ENCODE results near the gene FASTKD3.

FASTKD3 gene

GRCh38 chr5:7845557-7845956 is 23.3 kb downstream of the FASTKD3 start:
- in situ Hi-C loops (cut with MboI; ENCODE audit: low pct_unique_long_range_greater_than_20kb, low sequenced_read_pairs, unreplicated experiment) = no loop called here
- TF ChIP-seq, protein P1, sequence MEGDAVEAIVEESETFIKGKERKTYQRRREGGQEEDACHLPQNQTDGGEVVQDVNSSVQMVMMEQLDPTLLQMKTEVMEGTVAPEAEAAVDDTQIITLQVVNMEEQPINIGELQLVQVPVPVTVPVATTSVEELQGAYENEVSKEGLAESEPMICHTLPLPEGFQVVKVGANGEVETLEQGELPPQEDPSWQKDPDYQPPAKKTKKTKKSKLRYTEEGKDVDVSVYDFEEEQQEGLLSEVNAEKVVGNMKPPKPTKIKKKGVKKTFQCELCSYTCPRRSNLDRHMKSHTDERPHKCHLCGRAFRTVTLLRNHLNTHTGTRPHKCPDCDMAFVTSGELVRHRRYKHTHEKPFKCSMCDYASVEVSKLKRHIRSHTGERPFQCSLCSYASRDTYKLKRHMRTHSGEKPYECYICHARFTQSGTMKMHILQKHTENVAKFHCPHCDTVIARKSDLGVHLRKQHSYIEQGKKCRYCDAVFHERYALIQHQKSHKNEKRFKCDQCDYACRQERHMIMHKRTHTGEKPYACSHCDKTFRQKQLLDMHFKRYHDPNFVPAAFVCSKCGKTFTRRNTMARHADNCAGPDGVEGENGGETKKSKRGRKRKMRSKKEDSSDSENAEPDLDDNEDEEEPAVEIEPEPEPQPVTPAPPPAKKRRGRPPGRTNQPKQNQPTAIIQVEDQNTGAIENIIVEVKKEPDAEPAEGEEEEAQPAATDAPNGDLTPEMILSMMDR (IDR thresholded peaks at IDR 0.05; ENCODE audit: extremely low read depth, insufficient read depth, missing control alignments) = no peak
- DNase-seq (ENCODE audit: low spot score) = no peak

DNA sequence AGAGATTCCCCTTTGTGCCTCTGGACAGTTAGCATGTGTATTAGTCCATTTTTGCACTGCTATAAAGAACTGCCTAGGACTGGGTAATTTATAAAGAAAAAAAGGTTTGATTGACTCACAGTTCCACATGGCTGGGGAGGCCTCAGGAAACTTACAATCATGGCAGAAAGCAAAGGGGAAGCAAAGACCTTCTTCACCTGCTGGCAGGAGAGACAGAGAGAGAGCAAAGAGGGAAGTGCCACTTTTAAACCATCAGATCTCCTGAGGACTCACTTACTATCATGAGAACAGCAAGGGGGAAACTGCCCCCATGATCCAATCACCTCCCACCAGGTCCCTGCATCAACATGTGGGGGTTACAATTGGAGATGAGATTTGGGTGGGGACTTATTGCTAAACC is 23.9 kb downstream of the FASTKD3 start:
- in situ Hi-C loops (cut with MboI; ENCODE audit: low pct_unique_long_range_greater_than_20kb, low sequenced_read_pairs, unreplicated experiment) = no loop called here
- TF ChIP-seq, protein P1 (IDR thresholded peaks at IDR 0.05; ENCODE audit: extremely low read depth, insufficient read depth, missing control alignments) = no peak
- no peak for DNase-seq (ENCODE audit: low spot score)

DNA sequence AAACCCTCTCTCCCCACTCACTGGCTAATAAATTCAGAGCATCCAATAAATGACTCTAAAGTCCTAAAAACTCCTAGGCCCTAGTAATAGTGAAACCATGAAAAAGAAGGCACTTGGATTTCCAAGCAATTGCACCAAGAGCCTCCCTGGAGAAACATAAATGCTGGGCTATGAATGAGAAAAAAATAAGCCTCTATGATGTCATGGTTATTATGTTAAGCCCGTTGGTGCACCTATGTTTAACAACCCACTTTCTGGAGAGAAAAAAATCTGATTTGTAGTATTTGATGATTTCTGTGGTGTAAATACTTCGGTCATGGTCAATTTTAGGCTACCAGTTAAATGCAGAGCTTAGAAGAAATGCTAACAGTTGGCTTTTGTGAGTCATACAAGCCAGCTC is 26.3 kb downstream of the FASTKD3 start:
- TF ChIP-seq, protein P1 (IDR thresholded peaks at IDR 0.05; ENCODE audit: extremely low read depth, insufficient read depth, missing control alignments) = no peak
- in situ Hi-C loops (cut with MboI; ENCODE audit: low pct_unique_long_range_greater_than_20kb, low sequenced_read_pairs, unreplicated experiment) = no loop called here
- DNase-seq (ENCODE audit: low spot score) = no peak

GRCh38 chr5:7837403-7837802 is 31.4 kb downstream of the FASTKD3 start:
- DNase-seq (ENCODE audit: low spot score) = no peak
- in situ Hi-C loops (cut with MboI; ENCODE audit: low pct_unique_long_range_greater_than_20kb, low sequenced_read_pairs, unreplicated experiment) = no loop called here

DNA sequence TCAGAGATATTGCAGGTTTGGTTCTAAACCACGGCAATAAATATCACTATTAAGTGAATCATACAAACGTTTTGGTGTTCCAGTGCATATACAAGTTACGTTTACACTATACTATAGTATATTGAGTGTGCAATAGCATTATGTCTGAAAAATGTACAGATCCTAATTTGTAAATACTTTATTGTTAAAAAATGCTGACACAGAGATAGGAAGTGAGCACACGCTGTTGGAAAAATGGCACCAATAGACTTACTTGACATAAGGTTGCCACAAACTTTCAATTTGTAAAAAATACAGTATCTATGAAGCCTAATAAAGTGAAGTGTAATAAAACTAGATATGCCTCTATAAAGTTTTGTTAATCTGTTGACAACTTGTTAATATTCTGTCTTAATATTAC is 33.8 kb downstream of the FASTKD3 start:
- TF ChIP-seq, protein P1 (IDR thresholded peaks at IDR 0.05; ENCODE audit: extremely low read depth, insufficient read depth, missing control alignments) = no peak
- in situ Hi-C loops (cut with MboI; ENCODE audit: low pct_unique_long_range_greater_than_20kb, low sequenced_read_pairs, unreplicated experiment) = no loop called here
- DNase-seq (ENCODE audit: low spot score) = no peak

More at GRCh38 chr5:7837403-7837802, 31.4 kb downstream of the FASTKD3 start:
- TF ChIP-seq, protein P1 (IDR thresholded peaks at IDR 0.05; ENCODE audit: extremely low read depth, insufficient read depth, missing control alignments) = no peak

DNA sequence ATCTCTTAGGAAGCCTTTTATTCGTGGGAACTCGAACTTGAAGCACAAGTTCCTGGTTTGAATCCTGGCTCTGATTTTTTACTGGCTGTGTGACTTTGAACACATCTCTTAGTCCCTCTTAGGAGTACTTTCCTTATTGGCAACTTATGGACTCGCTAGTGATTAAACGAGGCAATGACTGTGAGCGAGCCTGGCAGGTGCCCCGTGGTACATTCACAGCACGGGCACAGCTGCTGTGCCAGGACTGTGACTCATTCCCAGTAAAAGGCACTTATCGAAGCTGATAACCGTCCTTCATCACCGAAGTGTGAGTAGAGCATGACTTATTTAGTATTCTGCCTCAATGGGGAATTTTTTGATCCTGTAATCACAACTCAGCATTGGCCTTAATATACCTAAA is 40.6 kb downstream of the FASTKD3 start:
- no peak for DNase-seq (ENCODE audit: low spot score)
- in situ Hi-C loops (cut with MboI; ENCODE audit: low pct_unique_long_range_greater_than_20kb, low sequenced_read_pairs, unreplicated experiment) = no loop called here
- TF ChIP-seq, protein P1 (IDR thresholded peaks at IDR 0.05; ENCODE audit: extremely low read depth, insufficient read depth, missing control alignments) = no peak

- TF ChIP-seq, protein P1 (IDR thresholded peaks at IDR 0.05; ENCODE audit: extremely low read depth, insufficient read depth, missing control alignments) = no peak
- in situ Hi-C loops (cut with MboI; ENCODE audit: low pct_unique_long_range_greater_than_20kb, low sequenced_read_pairs, unreplicated experiment) = no loop called here
- DNase-seq (ENCODE audit: low spot score) = no peak
Observed at GRCh38 chr5:7827610-7828009, 41.2 kb downstream of the FASTKD3 start.
